ENCODE results near the gene DUOX1.
"Not testable (repeated sequence)": the region's sequence is repeated elsewhere in the genome, so short reads cannot be mapped to it uniquely, and the experiment has no call there.

DUOX1 gene

DNA sequence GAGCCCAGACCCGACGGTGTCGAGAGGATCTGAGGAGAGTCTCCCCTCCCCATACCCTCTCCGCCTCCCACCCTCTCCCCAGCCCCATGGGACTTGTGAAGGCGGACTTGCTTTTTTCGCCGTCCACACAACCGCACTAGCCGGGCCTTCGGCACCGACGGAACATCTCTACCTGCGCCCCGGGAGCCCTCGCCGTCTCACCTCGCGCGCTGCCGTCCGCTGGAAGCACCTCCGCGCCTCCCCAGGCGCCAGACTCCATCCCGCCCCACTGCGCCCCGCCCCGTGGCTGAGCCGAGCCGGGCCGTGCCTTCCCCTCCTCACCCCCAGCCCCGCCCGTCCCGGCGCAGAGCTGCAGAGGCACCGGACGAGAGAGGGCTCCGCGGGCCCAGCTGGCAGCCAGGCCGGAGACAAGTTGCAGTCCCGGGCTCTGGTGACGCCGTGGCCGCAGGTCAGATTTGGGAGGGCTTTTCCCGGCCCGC, at the start of gene DUOX1, which contains the start of gene DUOXA1:
Gene DUOX1 (plus strand): TSS at position 344 of the 479 bp plus-strand sequence. CDS start 1,973 bp downstream, outside the sequence.
Gene DUOXA1 (minus strand): TSS at position 229 of the 479 bp plus-strand sequence. CDS start 6,865 bp downstream, outside the sequence.
- H3K27ac ChIP-seq, result no peak within 1 kb of the TSS

DNA sequence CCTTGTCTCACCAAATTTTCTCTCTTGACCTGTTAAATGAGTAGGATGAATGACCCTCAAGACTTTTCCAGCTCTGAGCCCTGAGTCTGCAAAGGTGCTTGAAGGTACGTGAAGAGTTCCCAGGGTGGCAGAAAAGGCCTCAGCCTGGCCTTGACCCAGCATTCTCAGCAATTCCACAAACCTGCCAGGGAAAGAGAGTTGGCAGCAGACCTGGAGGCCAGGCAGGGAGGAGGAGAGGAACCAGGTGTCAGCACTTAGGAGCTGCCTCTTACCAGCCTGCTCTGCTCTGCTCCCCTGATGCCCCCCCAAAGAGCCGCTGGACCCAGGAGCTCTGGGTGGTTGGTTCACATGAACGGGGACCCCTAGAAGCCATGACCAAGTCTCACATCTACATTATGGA, 49.2 kb upstream of the DUOX1 start:
- not testable (repeated sequence) for H3K27ac ChIP-seq

More for the DNA sequence above, at the start of gene DUOX1, which contains the start of gene DUOXA1:
- TF ChIP-seq, protein P1, sequence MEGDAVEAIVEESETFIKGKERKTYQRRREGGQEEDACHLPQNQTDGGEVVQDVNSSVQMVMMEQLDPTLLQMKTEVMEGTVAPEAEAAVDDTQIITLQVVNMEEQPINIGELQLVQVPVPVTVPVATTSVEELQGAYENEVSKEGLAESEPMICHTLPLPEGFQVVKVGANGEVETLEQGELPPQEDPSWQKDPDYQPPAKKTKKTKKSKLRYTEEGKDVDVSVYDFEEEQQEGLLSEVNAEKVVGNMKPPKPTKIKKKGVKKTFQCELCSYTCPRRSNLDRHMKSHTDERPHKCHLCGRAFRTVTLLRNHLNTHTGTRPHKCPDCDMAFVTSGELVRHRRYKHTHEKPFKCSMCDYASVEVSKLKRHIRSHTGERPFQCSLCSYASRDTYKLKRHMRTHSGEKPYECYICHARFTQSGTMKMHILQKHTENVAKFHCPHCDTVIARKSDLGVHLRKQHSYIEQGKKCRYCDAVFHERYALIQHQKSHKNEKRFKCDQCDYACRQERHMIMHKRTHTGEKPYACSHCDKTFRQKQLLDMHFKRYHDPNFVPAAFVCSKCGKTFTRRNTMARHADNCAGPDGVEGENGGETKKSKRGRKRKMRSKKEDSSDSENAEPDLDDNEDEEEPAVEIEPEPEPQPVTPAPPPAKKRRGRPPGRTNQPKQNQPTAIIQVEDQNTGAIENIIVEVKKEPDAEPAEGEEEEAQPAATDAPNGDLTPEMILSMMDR (conservative IDR thresholded peaks at IDR 0.05), result no peak

DNA sequence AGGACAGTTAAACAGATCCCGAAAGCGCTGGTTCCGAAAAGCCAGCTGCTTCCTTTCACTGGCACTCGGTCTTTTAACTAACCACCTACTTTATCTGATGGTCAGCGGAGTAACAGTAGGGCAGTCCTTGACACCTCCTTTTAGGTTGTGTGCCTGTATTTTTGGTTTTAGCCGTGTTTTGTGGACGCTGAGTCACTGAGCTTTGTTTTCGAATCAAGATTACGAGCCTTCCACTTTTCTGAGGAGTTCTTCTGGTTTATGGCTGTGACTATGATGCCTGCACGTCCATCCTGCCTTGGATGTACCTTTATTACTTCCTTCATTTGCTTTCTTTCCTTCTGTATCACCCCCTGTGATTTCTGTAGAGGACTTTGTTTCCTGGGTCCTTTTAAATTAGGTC, 47.4 kb upstream of the DUOX1 start:
- H3K27ac ChIP-seq, result peak overlapping the region; percentile 85

DNA sequence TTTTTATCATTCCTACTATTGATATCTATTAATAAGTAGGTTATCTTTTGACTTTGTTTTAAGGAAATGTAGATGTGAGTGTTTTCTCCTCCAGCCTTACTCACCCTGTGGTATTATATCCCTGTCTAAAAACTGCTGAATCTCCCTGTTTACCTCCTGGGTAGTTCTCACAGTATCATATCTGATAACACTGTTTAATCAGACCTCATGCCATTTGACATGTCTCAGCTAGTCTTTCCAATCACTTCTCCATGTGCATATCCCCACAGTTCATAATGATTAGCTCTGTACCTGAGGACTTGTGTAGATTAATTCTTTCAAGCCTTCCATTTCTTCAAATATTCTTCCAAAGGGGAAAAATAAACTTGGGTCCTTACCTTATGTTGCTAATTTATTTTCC, 46.6 kb upstream of the DUOX1 start:
- TF ChIP-seq, protein P1 (conservative IDR thresholded peaks at IDR 0.05), result no peak
- H3K27ac ChIP-seq, result peak overlapping the region; percentile 85

DNA sequence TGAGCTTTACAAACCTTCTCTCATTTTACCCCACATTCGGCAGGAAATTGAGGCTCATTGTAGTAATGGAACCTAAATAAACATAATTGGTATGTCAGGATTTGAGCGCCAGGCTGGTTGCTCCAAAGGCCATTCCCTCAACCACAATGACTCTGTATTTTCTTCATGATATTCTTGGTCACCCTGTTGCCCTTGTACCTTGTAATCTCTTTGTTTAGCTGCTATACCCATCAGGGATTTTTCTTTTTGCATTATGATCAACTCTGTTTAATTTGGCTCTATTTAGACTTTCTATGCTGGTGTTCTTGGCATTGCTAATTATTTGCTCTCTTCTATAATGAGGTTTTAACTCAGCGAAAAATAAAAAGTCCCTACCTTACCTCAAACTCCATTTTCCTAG, 45.6 kb upstream of the DUOX1 start:
- H3K27ac ChIP-seq, result peak overlapping the region; percentile 85
- TF ChIP-seq, protein P1 (conservative IDR thresholded peaks at IDR 0.05), result no peak

DNA sequence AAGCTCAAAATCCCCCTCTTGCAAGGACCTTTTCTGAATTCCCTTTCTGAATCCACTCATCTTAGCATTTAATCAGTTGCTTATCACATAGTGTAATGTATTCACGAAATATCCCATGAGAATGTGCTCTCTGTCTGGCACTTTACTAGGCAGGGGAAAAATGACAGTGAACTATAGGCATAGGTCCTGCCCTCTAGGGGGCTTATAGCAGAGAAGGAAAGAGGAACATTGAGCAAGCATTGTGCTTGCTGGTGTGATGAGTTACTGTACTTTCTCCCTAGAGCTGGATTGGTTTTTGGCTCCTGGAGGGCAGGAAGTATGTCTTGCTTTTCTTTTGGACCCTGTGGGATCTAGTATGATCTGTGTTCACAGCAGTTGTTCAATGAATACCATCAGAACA, 42.3 kb upstream of the DUOX1 start:
- peak overlapping the region; percentile 43; the same call in 1 of the 2 replicates for H3K27ac ChIP-seq
- TF ChIP-seq, protein P1 (conservative IDR thresholded peaks at IDR 0.05), result no peak

DNA sequence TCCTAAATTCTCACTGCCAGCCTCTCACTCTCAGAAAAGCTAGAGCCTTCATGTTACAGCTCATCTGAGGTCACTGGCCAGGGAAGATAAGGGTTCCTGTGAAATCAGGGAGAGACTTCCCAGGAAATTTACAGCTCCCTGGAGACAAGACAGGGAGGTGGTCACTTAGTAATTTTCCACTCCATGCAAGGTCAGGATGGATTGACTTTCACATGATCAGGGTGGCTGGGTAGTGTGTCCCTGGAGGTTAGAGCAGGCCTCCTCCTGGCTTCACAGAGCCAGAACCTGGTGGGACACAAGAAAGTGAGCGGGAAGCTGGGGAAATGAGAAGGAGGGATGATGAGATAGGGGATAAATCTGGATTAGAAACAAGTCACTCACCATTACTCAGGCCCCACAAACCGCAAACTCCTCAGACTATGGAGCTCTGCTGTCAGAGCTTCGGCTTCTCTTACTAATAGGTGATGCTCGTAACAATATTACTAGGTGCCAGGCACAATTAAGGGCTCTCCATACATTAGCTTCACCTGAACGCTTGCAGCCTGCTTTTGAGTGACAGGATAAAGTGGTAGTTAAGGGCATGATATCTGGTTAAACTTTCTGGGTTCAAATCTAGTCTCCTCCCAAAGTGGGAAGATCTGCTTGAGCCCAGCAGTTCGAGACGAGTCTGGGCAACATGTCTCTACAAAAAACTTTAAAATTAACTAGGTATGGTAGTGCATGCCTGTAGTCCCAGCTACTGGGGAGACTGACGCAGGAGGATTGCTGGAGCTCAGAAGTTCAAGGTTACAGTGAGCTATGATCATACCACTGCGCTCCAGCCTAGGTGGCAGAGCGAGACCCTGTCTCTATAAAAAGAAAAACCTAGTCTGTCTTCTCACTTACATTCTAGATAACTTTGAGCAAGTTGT, 40.7 kb upstream of the DUOX1 start:
- TF ChIP-seq, protein P1 (conservative IDR thresholded peaks at IDR 0.05), result no peak

DNA sequence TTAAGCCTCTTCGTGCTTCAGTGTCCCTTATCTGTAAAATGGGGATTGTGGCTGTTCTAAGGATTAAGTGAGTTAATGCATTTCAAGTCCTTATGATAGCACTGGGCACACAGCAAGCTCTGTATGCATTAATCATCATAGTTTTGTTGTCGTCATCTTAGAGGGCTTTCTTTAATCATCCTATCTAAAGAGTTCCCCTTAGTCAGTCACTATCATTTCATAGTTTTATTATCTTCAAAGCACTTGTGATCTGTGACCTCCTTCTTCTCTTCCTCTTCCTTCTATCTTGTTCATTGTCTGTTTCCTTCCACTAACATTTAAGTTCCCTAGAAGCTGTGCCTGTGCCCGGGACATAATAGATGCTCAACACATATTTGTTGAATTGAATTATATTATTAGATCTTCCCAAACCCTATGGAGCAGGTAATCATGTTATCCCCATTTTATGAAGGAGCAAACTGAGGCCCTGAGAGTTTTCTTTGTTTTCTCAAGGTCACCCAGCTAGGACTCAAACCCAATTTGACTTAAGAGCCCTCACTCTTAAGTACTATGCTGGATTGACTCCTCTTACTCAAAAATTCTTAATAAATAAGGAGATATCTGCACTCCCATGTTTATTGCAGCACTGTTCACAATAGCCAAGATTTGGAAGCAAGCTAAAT, 40.0 kb upstream of the DUOX1 start:
- no peak overlapping the region for H3K27ac ChIP-seq
- TF ChIP-seq, protein P1 (conservative IDR thresholded peaks at IDR 0.05), result no peak

More for the DNA sequence above, 40.7 kb upstream of the DUOX1 start:
- peak overlapping the region; percentile 43; the same call in 1 of the 2 replicates for H3K27ac ChIP-seq

Data from VCaP (cell line).